GM18519 (cell line): Measurements from ENCODE around the gene CYP2A6.
"Not testable (repeated sequence)": the region's sequence is repeated elsewhere in the genome, so short reads cannot be mapped to it uniquely, and the experiment has no call there.

Experiments
- ATAC-seq: cut with Tn5 transposase; IDR thresholded peaks from one replicate; pipeline ENCODE4 v1.9.1; 2021; ENCODE audit warnings: mild to moderate bottlenecking, moderate library complexity; ENCODE audit not compliant: unreplicated experiment, low FRiP score

CYP2A6 gene, protein sequence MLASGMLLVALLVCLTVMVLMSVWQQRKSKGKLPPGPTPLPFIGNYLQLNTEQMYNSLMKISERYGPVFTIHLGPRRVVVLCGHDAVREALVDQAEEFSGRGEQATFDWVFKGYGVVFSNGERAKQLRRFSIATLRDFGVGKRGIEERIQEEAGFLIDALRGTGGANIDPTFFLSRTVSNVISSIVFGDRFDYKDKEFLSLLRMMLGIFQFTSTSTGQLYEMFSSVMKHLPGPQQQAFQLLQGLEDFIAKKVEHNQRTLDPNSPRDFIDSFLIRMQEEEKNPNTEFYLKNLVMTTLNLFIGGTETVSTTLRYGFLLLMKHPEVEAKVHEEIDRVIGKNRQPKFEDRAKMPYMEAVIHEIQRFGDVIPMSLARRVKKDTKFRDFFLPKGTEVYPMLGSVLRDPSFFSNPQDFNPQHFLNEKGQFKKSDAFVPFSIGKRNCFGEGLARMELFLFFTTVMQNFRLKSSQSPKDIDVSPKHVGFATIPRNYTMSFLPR

DNA sequence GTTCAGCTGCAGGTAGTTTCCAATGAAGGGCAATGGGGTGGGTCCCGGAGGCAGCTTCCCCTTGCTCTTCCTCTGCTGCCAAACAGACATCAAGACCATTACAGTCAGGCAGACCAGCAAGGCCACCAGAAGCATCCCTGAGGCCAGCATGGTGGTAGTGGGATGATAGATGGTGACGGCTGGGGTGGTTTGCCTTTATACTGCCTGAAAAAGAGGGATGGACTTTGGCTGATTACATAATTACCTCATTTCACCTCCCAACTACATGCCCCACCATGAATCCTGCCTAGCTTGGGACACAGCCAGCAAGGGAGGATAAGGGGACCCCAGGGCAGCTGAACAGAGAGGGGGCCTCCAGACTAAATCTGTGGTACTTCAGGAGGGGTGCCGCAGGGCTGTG lies at the start of gene CYP2A6:
CYP2A6 (minus strand) TSS at position 171 of the 400 bp plus-strand sequence; CDS start at position 150, 21 bp downstream.
- ATAC-seq, result not testable (repeated sequence)

DNA sequence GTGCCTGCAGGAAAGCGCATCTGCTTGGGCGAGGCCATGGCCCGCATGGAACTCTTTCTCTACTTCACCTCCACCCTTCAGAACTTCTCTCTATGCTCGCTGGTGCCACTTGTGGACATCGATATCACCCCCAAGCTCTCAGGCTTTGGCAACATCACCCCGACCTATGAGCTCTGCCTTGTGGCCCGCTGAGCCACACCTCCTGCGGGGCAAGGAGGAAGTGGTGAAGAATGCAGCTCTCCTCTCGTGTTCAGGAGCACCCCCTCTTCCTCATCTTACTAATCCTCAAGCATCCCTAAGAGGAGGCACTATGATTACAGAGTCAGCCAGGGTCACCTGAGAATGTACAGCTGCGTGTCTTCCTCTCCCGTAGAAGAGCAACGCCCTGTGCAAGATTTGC lies 49.7 kb upstream of the CYP2A6 start:
- ATAC-seq, result not testable (repeated sequence)

DNA sequence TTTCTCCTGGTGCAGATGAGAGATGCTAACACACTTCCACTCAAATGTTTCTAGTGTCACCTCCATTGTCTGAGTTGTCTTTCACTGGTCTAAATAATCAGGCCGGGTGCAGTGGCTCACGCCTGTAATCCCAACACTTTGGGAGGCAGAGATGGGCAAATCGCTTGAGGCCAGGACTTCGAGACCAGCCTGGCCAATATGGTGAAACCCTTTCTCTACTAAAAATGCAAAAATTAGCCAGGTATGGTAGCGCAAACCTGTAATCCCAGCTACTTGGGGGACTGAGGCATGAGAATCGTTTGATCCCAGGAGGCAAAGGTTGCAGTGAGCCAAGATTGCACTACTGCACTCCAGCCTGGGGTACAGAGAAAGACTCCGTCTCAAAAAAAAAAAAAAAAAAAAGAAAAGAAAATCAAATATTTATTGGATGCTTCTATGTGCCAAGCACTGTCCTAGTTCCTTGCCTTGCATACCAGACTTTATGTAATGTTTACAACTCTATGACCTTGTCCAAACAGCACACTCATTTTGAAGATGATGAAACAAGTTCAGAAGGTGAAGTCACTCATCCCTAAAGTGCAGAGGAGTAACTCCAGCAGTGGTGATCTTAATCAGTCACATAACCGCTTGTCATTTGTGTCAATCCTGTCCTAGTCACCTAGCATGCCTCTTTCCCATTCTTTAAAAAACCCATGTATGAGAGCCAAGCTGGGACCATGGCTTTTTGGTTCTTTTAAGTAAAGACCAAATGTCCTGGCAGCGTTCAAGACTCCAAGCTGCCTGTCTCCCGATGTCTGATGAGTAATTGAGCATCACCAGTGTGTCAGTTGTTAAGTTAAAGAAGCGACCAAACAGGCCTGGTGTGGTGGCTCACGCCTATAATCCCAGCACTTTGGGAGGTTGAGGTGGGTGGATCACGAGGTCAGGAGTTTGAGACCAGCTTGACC lies 46.9 kb upstream of the CYP2A6 start:
- ATAC-seq, result not testable (repeated sequence)

DNA sequence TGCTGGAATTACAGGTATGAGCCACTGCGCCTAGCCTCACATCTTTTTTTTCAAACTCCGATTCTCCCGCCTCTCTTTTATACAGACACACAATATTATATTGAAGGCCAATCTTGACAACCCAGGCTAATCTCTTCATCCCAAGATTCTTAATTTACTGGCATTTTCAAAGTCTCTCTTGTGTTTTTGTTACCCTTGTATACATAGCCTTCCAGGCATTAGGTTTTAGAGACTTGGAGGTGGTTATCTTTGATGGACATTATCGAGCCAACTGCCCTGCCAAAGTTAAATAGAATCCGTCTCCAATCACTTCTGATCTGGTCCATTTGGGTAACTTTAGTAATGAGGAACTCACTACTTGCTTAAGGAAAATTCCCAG lies 46.2 kb upstream of the CYP2A6 start:
- no peak for ATAC-seq

DNA sequence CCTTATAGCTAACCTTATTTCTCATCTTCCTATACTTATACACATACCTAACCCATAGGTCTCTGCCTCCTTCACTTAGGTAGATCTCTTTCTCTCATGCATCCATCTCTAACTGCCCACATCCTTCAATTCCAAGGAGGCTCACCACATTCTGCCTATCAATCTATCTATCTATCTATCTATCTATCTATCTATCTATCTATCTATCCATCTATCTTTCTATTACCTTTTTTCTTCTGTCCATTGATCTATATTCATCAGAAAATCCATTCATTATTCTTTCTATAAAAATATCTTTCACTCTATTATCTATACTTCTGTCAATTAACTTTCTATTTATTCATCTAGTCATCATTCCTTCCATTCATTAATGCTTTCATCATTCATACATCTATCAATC lies 42.9 kb upstream of the CYP2A6 start:
- no peak for ATAC-seq

DNA sequence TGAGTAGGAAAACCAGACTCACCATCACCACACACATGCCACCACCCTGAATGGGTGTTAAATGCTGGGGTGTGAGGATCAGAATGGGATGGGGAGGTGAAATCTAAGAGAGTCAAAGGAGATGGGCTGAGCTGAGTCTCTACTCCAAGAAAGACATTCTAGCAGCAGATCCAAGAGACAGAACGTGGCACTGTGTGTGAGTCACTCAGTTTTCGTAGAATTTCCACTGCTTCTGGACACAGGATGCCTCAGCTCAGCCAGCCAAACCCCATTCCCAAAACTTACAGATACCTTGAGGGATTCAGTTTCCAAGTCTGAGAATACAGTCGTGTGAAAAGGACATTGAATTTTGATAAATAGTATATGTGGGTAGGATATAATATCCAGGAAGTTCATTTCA lies 39.1 kb upstream of the CYP2A6 start:
- no peak for ATAC-seq

DNA sequence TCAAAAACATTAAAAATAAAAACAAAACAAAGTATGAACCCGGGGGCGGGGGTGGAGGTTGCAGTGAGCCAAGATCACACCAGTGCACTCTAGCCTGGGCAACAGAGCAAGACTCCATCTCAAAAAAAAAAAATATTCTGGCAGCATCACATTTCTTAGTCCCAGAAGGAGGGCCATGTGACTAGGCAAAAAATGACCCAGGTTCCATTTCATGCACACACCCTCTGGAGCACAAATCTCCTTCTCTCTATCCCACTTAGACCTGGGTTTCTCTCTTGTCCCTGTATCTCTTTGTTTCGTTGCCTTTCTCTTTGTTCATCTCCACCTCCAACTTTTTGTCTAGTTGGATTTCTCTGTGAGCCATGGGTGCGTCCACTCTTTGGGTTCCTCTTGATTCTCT lies 37.9 kb upstream of the CYP2A6 start:
- ATAC-seq, result no peak

DNA sequence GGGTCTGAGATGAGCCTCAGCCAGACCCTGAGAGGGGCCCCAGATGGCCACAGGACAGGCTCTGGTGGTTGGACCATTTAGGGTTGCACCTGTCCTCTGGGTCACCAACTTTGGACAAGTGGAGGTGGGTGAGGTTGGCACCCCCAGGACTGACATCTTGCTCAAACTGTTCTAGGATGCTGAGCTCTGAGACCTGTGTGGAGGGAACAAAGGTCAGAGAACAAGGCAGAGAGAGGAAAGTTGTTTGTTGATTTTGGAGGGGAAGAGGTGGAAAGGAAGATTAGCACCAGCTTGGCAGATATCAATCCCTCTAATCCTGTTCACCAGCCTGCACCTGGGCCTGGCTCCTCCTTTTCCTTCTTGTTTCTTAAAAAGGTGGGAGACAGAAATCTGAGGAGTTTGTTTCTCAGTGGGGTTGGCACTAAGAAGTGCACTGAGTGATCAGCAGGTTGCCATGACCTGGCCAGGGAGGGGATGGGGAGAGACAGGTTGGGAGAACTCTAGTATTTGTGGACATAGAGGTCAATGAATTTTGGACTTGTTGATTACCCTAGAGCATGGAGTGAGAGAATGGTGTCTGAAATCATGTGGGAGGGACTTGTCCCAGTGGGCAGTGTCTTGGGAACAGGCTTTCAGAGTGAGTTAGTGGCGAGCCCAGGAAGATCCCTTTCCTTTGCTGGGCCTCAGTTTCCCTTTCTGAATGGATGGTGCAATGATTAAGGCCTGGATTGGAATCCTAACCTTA lies 34.1 kb upstream of the CYP2A6 start:
- ATAC-seq, result not testable (repeated sequence)

DNA sequence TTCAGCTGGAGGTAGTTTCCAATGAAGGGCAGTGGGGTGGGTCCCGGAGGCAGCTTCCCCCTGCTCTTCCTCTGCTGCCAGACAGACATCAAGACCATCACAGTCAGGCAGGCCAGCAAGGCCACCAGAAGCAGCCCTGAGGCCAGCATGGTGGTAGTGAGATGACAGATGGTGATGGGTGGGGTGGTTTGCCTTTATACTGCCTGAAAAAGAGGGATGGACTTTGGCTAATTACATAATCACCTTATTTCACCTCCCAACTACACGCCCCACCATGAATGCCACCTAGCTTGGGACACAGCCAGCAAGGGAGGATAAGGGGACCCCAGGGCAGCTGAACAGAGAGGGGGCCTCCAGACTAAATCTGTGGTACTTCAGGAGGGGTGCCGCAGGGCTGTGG lies 31.8 kb upstream of the CYP2A6 start, which contains the start of gene CYP2A7:
CYP2A7 (minus strand) TSS at position 170 of the 400 bp plus-strand sequence; CDS start at position 149, 21 bp downstream.
- not testable (repeated sequence) for ATAC-seq

DNA sequence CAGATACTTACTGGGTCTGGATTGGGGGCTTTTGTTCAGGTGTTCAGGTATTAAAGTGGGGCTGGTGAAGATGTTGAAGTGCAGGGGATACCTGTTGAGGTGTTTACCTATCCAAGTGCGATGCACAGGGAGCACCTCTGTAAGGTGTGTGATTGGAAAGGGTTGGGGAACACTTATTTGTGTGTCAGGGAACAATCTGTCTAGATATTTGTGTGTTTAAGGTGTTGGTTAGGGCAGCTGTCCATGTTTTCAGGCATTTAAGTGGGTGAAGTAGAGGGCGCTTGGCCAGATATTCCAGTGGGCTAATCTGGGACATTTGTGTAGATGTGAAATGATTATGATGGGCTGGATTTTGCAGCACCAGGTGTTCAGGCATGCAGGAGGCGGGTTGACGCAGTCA lies 29.1 kb upstream of the CYP2A6 start:
- ATAC-seq, result not testable (repeated sequence)

DNA sequence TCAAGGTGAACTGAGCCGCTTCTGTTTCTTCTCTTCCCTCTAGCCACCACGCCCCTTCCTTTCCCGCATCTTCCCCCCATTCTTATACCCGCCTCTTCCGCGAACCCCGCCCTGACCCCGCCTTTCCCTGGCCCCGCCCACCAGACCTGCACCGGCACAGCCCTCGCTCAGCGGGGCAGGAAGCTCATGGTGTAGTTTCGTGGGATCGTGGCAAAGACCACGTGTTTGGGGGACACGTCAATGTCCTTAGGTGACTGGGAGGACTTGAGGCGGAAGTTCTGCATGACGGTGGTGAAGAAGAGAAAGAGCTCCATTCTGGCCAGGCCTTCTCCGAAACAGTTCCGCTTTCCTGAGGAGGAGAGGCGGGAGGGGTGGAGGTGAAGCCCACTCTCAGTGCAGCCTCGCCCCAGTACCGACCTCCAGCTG lies 25.3 kb upstream of the CYP2A6 start:
- ATAC-seq, result not testable (repeated sequence)

DNA sequence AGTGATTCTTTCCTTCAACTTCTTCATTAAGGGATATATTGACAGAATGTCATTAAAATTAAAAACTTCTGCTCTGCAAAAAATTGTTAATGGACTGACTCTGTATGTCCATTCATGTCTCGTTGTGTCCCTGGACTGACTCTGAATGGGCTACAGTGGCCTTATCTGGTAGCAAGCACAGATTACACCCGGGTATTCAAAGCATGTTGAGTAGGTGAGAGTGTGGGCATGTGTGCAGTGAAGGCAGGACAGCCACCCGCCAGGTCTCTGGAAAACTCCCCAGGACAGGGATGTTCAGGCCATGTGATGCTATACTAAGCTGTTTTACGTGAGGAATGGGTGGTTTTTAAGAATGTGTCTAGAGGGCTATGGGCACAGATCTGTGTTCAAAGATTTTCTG lies 24.6 kb upstream of the CYP2A6 start:
- ATAC-seq, result not testable (repeated sequence)

DNA sequence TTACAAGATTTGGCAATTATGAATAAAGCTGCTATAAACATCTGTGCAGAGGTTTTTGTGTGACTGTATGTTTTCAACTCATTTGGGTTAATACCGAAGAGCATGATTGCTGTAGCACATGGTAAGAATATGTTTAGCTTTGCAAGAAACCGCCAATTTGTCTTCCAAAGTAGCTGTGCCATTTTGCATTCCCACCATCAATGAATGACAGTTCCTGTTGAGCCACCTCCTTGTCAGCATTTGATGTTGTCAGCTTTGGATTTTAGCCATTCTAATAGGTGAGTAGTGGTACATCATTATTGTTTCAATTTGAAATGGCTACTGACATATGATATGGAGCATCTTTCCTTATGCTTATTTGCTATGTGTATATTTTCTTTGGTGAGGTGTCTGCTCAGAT lies 23.6 kb upstream of the CYP2A6 start:
- ATAC-seq, result not testable (repeated sequence)

DNA sequence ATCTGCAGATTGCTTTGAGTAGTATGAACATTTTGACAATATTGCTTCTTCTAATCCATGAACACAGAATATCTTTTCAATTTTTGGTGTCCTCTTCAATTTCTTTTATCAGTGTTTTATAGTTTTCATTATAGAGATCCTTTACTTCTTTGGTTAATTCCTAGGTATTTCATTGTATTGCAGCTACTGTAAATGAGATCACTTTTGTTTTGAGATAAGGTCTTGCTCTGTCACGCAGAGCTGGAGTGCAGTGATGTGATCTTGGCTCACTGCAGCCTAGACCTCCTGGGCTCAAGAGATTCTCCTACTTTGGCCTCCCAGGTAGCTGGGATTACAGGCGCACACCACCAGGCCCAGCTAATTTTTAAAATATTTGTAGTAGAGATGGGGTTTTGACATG lies 22.0 kb upstream of the CYP2A6 start:
- ATAC-seq, result no peak

DNA sequence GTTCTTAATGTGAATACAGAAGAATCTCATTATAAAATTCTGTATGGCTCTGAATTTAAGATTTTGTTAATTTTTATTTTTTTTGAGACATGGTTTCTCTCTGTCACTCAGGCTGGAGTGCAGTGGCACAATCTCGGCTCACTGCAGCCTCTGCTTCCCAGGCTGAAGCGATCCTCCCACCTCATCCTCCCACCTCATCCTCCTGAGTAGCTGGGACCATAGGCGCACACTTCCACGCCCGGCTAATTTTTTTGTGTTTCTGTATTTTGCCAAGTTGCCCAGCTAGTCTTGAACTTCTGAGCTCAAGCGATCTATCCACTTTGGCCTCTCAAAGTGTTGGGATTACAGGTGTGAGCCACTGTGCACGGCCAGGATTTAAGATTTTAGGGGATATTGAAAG lies 17.5 kb upstream of the CYP2A6 start:
- ATAC-seq, result no peak

DNA sequence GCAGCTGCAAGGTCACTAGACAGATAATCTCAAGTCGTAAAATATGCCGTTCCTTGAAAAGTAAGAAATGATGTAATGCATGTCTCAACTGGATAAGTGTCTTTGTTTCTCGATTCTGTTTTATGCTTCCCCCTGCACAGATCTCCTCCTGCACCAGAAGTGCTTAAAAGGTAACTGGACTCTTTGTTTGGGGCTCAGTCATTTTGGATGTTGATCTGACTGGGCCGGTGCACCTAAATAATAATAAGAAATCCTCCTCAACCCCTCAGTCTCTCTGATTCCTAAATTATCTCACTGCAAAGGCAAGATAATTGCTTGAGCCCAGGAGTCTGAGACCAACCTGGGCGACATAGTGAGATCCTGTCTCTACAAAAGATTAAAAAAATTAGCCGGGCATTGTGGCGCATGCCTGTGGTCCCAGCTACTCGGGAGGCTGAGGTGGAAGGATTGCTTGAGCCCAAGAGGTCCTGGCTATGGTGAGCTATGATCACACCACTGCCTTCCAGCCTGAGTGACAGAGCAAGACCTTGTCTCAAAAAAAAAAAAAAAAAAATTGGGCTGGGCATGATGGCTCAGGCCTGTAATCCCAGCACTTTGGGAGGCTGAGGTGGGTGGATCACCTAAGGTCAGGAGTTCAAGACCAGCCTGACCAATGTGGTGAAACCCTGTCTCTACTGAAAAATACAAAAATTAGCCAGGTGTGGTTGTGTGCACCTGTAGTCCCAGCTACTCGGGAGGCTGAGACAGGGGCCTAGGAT lies 14.7 kb upstream of the CYP2A6 start:
- not testable (repeated sequence) for ATAC-seq

DNA sequence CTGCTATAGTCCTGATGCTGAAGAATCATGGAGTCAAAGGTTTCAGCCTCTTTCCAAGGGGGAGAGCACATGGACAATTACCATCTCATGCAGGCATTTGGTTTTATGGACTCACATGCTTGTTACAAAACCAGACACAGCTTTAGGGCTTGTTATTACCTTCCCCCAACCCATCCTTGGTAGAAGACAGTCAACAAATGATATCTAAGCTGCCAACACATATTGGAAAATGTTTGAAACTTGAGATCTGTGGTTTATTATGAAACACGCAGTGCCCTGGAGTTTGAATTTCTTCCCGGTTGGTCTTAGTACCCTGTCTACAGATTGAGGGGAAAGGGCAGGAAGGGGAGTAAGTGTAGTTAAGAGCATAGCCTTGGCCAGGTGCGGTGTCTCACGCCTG lies 12.5 kb upstream of the CYP2A6 start:
- ATAC-seq, result no peak

DNA sequence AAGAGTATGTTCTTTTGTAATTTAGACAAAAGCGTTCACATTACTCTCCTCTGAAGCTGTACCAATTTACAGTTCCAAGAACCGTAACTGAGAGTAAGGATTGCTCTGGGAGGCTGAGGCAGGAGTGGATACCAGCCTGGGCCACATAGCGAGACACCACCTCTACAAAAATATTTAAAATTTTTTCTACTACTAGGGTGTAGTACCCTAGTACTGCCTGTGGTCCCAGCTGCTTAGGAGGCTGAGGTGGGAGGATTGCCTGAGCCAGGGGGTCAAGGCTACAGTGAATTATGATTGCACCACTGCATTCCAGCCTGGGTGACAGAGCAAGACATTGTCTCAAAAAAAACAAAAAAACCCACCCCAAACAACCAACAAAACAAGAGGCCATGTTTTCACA lies 12.1 kb upstream of the CYP2A6 start:
- ATAC-seq, result no peak

DNA sequence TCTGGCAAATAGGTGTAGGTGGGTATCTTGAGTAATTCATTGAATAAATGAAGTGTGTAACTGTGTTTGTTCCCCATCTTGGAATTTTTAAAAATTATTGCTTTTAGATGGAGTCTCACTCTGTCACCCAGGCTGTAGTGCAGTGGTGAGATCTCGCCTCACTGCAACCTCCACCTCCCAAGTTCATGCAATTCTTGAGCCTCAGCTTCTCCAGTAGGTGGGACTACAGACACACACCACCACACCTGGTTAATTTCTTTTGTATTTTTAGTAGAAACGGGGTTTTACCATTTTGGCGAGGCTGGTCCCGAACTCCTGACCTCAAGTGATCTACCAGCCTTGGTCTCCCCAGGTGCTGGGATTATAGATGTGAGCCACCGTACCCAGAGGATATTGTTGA lies 7.9 kb upstream of the CYP2A6 start:
- ATAC-seq, result no peak
